GM12878 (cell line): ENCODE measurements around the gene EDARADD. TPM values are rescaled to one million over a fixed set of nuclear protein-coding genes. Genes with fewer than 3 reads are reported as not detected.

Experiments used
- BCL3 ChIP-seq: IDR thresholded peaks from 2 replicates; pipeline ENCODE4 v1.6.1; 2011; ENCODE audit warnings: borderline replicate concordance, low read depth, mild to moderate bottlenecking, moderate library complexity, low read length; ENCODE audit not compliant: insufficient read depth, poor library complexity, severe bottlenecking
- CHD2 ChIP-seq: IDR thresholded peaks from 2 replicates; pipeline ENCODE4 v1.6.1; 2011; ENCODE audit warnings: low read depth, low read length, improper control_type of control experiment, borderline replicate concordance
- CREB1 ChIP-seq: IDR thresholded peaks from 2 replicates; pipeline ENCODE4 v1.6.1; 2012; ENCODE audit warnings: low read depth, mild to moderate bottlenecking, inconsistent platforms
- E2F4 ChIP-seq: IDR thresholded peaks from 2 replicates; pipeline ENCODE4 v1.6.1; 2012; ENCODE audit warnings: low read depth, low read length, improper control_type of control experiment
- IKZF1 ChIP-seq: fragments of 450-650 bp; conservative IDR thresholded peaks from 2 replicates; pipeline ENCODE4 v1.6.1; 2017; ENCODE audit warnings: antibody characterized with exemption, mild to moderate bottlenecking
- IKZF2 ChIP-seq, 2 experiments: fragments of 450-650 bp; IDR thresholded peaks; 2 replicates each; pipeline ENCODE4 v1.6.1; 2017; ENCODE audit warnings: mild to moderate bottlenecking in 2 of 2, moderate library complexity in 2 of 2
- LARP7 ChIP-seq: fragments of 450-650 bp; IDR thresholded peaks from 2 replicates; pipeline ENCODE4 v1.6.1; 2017; ENCODE audit warnings: mild to moderate bottlenecking
- MLLT1 ChIP-seq: fragments of 450-650 bp; IDR thresholded peaks from 2 replicates; pipeline ENCODE4 v1.6.1; 2016; ENCODE audit warnings: mild to moderate bottlenecking
- NFIC ChIP-seq: IDR thresholded peaks from 2 replicates; pipeline ENCODE4 v1.6.1; 2012; ENCODE audit warnings: low read depth, mild to moderate bottlenecking, inconsistent platforms, low read length, moderate library complexity
- NFYA ChIP-seq: IDR thresholded peaks from 2 replicates; pipeline ENCODE4 v1.6.1; 2011; ENCODE audit warnings: low read depth, mild to moderate bottlenecking, low read length, improper control_type of control experiment, borderline replicate concordance
- NFYB ChIP-seq: IDR thresholded peaks from 2 replicates; pipeline ENCODE4 v1.6.1; 2011; ENCODE audit warnings: low read depth, mild to moderate bottlenecking, low read length, improper control_type of control experiment, moderate library complexity; ENCODE audit not compliant: insufficient read depth
- PAX5 ChIP-seq: IDR thresholded peaks from 2 replicates; pipeline ENCODE4 v1.6.1; 2011; ENCODE audit warnings: low read depth, low read length, borderline replicate concordance
- PAX8 ChIP-seq: fragments of 450-650 bp; IDR thresholded peaks from 2 replicates; pipeline ENCODE4 v1.6.1; 2017; ENCODE audit warnings: mild to moderate bottlenecking, moderate library complexity
- POLR2AphosphoS2 ChIP-seq: IDR thresholded peaks from 2 replicates; pipeline ENCODE4 v1.6.1; 2011; ENCODE audit warnings: low read depth, mild to moderate bottlenecking, low read length, improper control_type of control experiment, moderate library complexity
- POLR2AphosphoS5 ChIP-seq: IDR thresholded peaks from 2 replicates; pipeline ENCODE4 v1.6.1; 2011; ENCODE audit warnings: mild to moderate bottlenecking, low read length, inconsistent platforms
- RB1 ChIP-seq: fragments of 450-650 bp; formaldehyde crosslinking; IDR thresholded peaks from 2 replicates; pipeline ENCODE4 v1.6.1; 2017; ENCODE audit warnings: mild to moderate bottlenecking, borderline replicate concordance
- SIN3A ChIP-seq: IDR thresholded peaks from 2 replicates; pipeline ENCODE4 v1.6.1; 2012; ENCODE audit warnings: low read depth, low read length, improper control_type of control experiment
- SIX5 ChIP-seq: IDR thresholded peaks from 2 replicates; pipeline ENCODE4 v1.6.1; 2011; ENCODE audit warnings: mild to moderate bottlenecking, low read depth, low read length, moderate library complexity; ENCODE audit not compliant: severe bottlenecking
- SREBF2 ChIP-seq: IDR thresholded peaks from 2 replicates; pipeline ENCODE4 v1.6.1; 2012; ENCODE audit warnings: mild to moderate bottlenecking, low read length
- SRF ChIP-seq, 2 experiments: IDR thresholded peaks; 2 replicates each; pipeline ENCODE4 v1.6.1; 2011; ENCODE audit warnings: low read depth in 2 of 2, low read length in 2 of 2, mild to moderate bottlenecking in 1 of 2, moderate library complexity in 1 of 2
- TCF7 ChIP-seq: IDR thresholded peaks from 2 replicates; pipeline ENCODE4 v1.6.1; 2014; ENCODE audit warnings: antibody characterized with exemption, borderline replicate concordance
- polyA plus RNA-seq, 11 experiments: library from polyadenylated mRNA; depleted of rRNA in 4 of 11; unstranded in 6 of 11; stranded (reverse) in 5 of 11; fragments of >200 nt; fragmentation: Nextera tagmentation in 4 of 11; fragmentation: Illumina TruSeq in 1 of 11; extraction: Ambion mirVana in 4 of 11; extraction: Trizol in 1 of 11; gene quantifications; 1 replicate in 1 of 11; 2 replicates in 10 of 11; pipeline versions ENCODE4 v1.2.1 to v1.2.3, GENCODE V29; 2011 to 2016; ENCODE audit warnings: inconsistent platforms in 2 of 11, missing spikeins in 2 of 11, low read depth in 1 of 11
- total RNA-seq, 4 experiments: library from RNA; depleted of rRNA in 3 of 4; stranded (reverse); fragments of >200 nt in 3 of 4; fragmentation: Illumina TruSeq in 1 of 4; extraction: Trizol in 1 of 4; gene quantifications; 2 replicates each; pipeline versions ENCODE4 v1.2.1 to v1.2.3, GENCODE V29; 2013 to 2021
- TF ChIP-seq, protein P1 (sequence below): fragments of 450-650 bp; formaldehyde crosslinking; IDR thresholded peaks from 2 replicates; pipeline ENCODE4 v1.5.0; 2022; ENCODE audit warnings: mild to moderate bottlenecking, missing genetic modification characterization
- TF ChIP-seq, protein P2 (sequence below): fragments of 450-650 bp; conservative IDR thresholded peaks from 2 replicates; pipeline ENCODE4 v1.6.1; 2017; ENCODE audit warnings: mild to moderate bottlenecking, moderate library complexity

Gene EDARADD
- total and polyA plus RNA-seq, 10 of the 15 experiments (the other 5 are each of a cell fraction or from before 2014, with no cell fraction given): 0.58 to 6.1 (median 4.7) TPM

GRCh38 chr1:236508593-236509027 lies 114.5 kb downstream of the EDARADD start (continued):
- TF ChIP-seq MLLT1: no peak
- TF ChIP-seq, protein P1, sequence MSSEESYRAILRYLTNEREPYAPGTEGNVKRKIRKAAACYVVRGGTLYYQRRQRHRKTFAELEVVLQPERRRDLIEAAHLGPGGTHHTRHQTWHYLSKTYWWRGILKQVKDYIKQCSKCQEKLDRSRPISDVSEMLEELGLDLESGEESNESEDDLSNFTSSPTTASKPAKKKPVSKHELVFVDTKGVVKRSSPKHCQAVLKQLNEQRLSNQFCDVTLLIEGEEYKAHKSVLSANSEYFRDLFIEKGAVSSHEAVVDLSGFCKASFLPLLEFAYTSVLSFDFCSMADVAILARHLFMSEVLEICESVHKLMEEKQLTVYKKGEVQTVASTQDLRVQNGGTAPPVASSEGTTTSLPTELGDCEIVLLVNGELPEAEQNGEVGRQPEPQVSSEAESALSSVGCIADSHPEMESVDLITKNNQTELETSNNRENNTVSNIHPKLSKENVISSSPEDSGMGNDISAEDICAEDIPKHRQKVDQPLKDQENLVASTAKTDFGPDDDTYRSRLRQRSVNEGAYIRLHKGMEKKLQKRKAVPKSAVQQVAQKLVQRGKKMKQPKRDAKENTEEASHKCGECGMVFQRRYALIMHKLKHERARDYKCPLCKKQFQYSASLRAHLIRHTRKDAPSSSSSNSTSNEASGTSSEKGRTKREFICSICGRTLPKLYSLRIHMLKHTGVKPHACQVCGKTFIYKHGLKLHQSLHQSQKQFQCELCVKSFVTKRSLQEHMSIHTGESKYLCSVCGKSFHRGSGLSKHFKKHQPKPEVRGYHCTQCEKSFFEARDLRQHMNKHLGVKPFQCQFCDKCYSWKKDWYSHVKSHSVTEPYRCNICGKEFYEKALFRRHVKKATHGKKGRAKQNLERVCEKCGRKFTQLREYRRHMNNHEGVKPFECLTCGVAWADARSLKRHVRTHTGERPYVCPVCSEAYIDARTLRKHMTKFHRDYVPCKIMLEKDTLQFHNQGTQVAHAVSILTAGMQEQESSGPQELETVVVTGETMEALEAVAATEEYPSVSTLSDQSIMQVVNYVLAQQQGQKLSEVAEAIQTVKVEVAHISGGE (CRISPR knock-in tag): no peak
- TF ChIP-seq CREB1: no peak
- TF ChIP-seq SRF (IDR thresholded peaks at IDR 0.05; ENCODE audit: low read depth in 2 of 2, low read length in 2 of 2): no peak
- no peak for TF ChIP-seq SIX5
- no peak for TF ChIP-seq SIN3A
- TF ChIP-seq POLR2AphosphoS2: no peak
- no peak for TF ChIP-seq PAX5
- no peak for TF ChIP-seq BCL3
- no peak for TF ChIP-seq E2F4
- TF ChIP-seq, protein P2, sequence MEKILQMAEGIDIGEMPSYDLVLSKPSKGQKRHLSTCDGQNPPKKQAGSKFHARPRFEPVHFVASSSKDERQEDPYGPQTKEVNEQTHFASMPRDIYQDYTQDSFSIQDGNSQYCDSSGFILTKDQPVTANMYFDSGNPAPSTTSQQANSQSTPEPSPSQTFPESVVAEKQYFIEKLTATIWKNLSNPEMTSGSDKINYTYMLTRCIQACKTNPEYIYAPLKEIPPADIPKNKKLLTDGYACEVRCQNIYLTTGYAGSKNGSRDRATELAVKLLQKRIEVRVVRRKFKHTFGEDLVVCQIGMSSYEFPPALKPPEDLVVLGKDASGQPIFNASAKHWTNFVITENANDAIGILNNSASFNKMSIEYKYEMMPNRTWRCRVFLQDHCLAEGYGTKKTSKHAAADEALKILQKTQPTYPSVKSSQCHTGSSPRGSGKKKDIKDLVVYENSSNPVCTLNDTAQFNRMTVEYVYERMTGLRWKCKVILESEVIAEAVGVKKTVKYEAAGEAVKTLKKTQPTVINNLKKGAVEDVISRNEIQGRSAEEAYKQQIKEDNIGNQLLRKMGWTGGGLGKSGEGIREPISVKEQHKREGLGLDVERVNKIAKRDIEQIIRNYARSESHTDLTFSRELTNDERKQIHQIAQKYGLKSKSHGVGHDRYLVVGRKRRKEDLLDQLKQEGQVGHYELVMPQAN: no peak
- TF ChIP-seq IKZF2 (IDR thresholded peaks at IDR 0.05): peak; percentile 58 to 69; a peak in 3 of 4 replicates
- no peak for TF ChIP-seq NFYA
- TF ChIP-seq CHD2: no peak
- TF ChIP-seq PAX8: no peak
- TF ChIP-seq TCF7: 0 out of 2 replicates have a peak, but pooled peaks have one; percentile 11
- no peak for TF ChIP-seq POLR2AphosphoS5
- TF ChIP-seq RB1: no peak
- TF ChIP-seq LARP7: no peak
- no peak for TF ChIP-seq NFYB
- no peak for TF ChIP-seq SREBF2
- TF ChIP-seq NFIC: 0 out of 2 replicates have a peak, but pooled peaks have one; percentile 33
- 0 out of 2 replicates have a peak, but pooled peaks have one; percentile 32 for TF ChIP-seq IKZF1
